Progenitor cell of endocrine pancreas (in vitro differentiated cells): ENCODE results near the gene LCN9. TPM values are rescaled to one million over a fixed set of nuclear protein-coding genes. Genes with fewer than 3 reads are reported as not detected.

Source experiments
- DNase-seq: peaks from one replicate; pipeline ENCODE4 v3.0.0; 2021; ENCODE audit warnings: low spot score; ENCODE audit not compliant: unreplicated experiment
- H3K27ac Mint-ChIP-seq: 2 replicates; pipeline ENCODE4 v1.8.0; 2021; ENCODE audit warnings: mild to moderate bottlenecking, moderate library complexity, mixed read lengths
- H3K27me3 Mint-ChIP-seq: 2 replicates; pipeline ENCODE4 v1.8.0; 2021; ENCODE audit warnings: mixed read lengths
- H3K36me3 Mint-ChIP-seq: 2 replicates; pipeline ENCODE4 v1.8.0; 2022; ENCODE audit warnings: mixed read lengths; ENCODE audit not compliant: insufficient read depth
- H3K4me1 Mint-ChIP-seq: 2 replicates; pipeline ENCODE4 v1.8.0; 2021; ENCODE audit warnings: low read depth, mixed read lengths
- H3K4me3 Mint-ChIP-seq: 2 replicates; pipeline ENCODE4 v1.8.0; 2021; ENCODE audit warnings: low read depth, mild to moderate bottlenecking, moderate library complexity, mixed read lengths
- H3K9me3 Mint-ChIP-seq: 2 replicates; pipeline ENCODE4 v1.8.0; 2021; ENCODE audit warnings: low read depth, mixed read lengths
- CTCF ChIP-seq: fragments of 200-600 bp; sonication (generic); IDR thresholded peaks from one replicate; pipeline ENCODE4 v1.5.0; 2021; ENCODE audit warnings: antibody characterized with exemption, mild to moderate bottlenecking; ENCODE audit not compliant: unreplicated experiment
- total RNA-seq: library from RNA; stranded (reverse); gene quantifications from 2 replicates; pipeline ENCODE4 v1.2.1, GENCODE V29; 2021

Gene LCN9
- total RNA-seq, 1 donor from 2014 or later: 0.57 TPM

- no peak for DNase-seq
- no peak for TF ChIP-seq CTCF
- H3K4me3 Mint-ChIP-seq: no peak overlapping the region
- H3K4me1 Mint-ChIP-seq: no peaks in the 10 kb centered on the region
- H3K27ac Mint-ChIP-seq: no peak overlapping the region
- H3K36me3 Mint-ChIP-seq: no peaks in the 10 kb centered on the region
- peaks cover 10% of the 10 kb centered on the region for H3K27me3 Mint-ChIP-seq
- H3K9me3 Mint-ChIP-seq: no peaks in the 10 kb centered on the region
These were observed 27.9 kb downstream of the LCN9 start for GRCh38 chr9:135690836-135691570.

- peaks cover 10% of the 10 kb centered on the region for H3K27me3 Mint-ChIP-seq
- no peak overlapping the region for H3K4me3 Mint-ChIP-seq
- DNase-seq: no peak
- no peaks in the 10 kb centered on the region for H3K4me1 Mint-ChIP-seq
- no peaks in the 10 kb centered on the region for H3K36me3 Mint-ChIP-seq
- TF ChIP-seq CTCF: no peak
- no peak overlapping the region for H3K27ac Mint-ChIP-seq
- H3K9me3 Mint-ChIP-seq: no peaks in the 10 kb centered on the region
These were observed 29.3 kb downstream of the LCN9 start for GRCh38 chr9:135692410-135692809.

- DNase-seq: no peak
- no peak overlapping the region for H3K4me3 Mint-ChIP-seq
- TF ChIP-seq CTCF: no peak
- no peaks in the 10 kb centered on the region for H3K9me3 Mint-ChIP-seq
- H3K27ac Mint-ChIP-seq: no peak overlapping the region
- peaks cover 10% of the 10 kb centered on the region for H3K27me3 Mint-ChIP-seq
- H3K4me1 Mint-ChIP-seq: no peaks in the 10 kb centered on the region
- H3K36me3 Mint-ChIP-seq: no peaks in the 10 kb centered on the region
These were observed 30.2 kb downstream of the LCN9 start for GRCh38 chr9:135693265-135693664.

GRCh38 chr9:135693771-135694170 lies 30.7 kb downstream of the LCN9 start:
- Mint-ChIP-seq H3K27me3 (peaks cover 10% of the 10 kb centered on the region), H3K4me1 (no peaks in the 10 kb centered on the region), H3K9me3 (no peaks in the 10 kb centered on the region), H3K27ac (no peak overlapping the region), H3K4me3 (no peak overlapping the region), H3K36me3 (no peaks in the 10 kb centered on the region)
- no peak for TF ChIP-seq CTCF
- no peak for DNase-seq

GRCh38 chr9:135694414-135694813 lies 31.3 kb downstream of the LCN9 start:
- H3K36me3 Mint-ChIP-seq: no peaks in the 10 kb centered on the region
- DNase-seq: no peak
- peaks cover 10% of the 10 kb centered on the region for H3K27me3 Mint-ChIP-seq
- no peak for TF ChIP-seq CTCF
- no peaks in the 10 kb centered on the region for H3K9me3 Mint-ChIP-seq
- H3K4me3 Mint-ChIP-seq: no peak overlapping the region
- no peaks in the 10 kb centered on the region for H3K4me1 Mint-ChIP-seq
- no peak overlapping the region for H3K27ac Mint-ChIP-seq
